Ishikawa (cell line): ENCODE measurements around the gene GRIK2.

Experiments used
- EP300 ChIP-seq: IDR thresholded peaks from 2 replicates; pipeline ENCODE4 v1.6.1; 2012; ENCODE audit warnings: borderline replicate concordance
- NFIC ChIP-seq: IDR thresholded peaks from 2 replicates; pipeline ENCODE4 v1.6.1; 2012
- RAD21 ChIP-seq: IDR thresholded peaks from 2 replicates; pipeline ENCODE4 v1.6.1; 2012; ENCODE audit warnings: low read depth
- TEAD4 ChIP-seq: IDR thresholded peaks from 2 replicates; pipeline ENCODE4 v1.6.1; 2012
- YY1 ChIP-seq: IDR thresholded peaks from 2 replicates; pipeline ENCODE4 v1.6.1; 2012; ENCODE audit warnings: low read depth

DNA sequence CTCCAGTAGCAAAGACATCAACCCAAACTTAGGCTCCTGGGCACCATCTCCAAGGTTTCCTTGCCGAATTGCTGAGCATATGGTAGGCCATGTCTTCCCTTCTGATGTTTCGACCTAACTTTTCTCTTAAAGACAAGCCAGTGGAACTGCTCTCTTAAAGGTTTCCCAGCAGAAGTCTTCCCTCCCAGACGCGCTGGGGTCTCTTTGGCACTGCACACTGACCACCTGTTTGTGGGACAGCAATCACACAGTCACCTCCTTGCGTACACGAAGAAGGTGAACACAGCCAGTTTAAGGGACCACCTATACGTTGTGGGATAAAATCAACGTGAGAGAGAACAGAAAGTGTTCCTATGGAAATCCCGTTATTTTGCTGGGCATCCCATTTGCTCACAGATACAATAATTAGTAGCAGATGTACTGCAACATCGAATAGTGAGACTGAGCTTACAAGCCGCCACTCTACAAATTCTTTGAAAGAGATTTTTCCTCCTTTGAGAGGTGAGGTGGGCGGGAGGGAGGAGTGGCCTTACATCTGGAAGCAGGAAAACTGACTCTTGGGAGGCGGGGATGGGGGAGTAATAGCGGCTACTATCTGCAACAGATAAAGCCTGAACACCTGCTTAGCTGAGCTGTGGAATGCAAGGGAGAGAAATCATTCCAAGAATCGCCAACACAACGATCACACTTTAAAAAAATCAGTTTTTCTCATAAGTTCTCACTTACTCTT is 9.9 kb downstream of the GRIK2 start:
- TF ChIP-seq YY1 (no peak), NFIC (no peak), TEAD4 (no peak), RAD21 (no peak), EP300 (no peak)
